ENCODE measurements around the gene HMGXB4.

- TF ChIP-seq, protein P1, sequence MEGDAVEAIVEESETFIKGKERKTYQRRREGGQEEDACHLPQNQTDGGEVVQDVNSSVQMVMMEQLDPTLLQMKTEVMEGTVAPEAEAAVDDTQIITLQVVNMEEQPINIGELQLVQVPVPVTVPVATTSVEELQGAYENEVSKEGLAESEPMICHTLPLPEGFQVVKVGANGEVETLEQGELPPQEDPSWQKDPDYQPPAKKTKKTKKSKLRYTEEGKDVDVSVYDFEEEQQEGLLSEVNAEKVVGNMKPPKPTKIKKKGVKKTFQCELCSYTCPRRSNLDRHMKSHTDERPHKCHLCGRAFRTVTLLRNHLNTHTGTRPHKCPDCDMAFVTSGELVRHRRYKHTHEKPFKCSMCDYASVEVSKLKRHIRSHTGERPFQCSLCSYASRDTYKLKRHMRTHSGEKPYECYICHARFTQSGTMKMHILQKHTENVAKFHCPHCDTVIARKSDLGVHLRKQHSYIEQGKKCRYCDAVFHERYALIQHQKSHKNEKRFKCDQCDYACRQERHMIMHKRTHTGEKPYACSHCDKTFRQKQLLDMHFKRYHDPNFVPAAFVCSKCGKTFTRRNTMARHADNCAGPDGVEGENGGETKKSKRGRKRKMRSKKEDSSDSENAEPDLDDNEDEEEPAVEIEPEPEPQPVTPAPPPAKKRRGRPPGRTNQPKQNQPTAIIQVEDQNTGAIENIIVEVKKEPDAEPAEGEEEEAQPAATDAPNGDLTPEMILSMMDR (IDR thresholded peaks at IDR 0.05; ENCODE audit: low read length), result no peak
- TF ChIP-seq EZH2 (optimal IDR thresholded peaks at IDR 0.05; ENCODE audit: low read depth, low read length), result no peak
Measured at GRCh38 chr22:35311551-35311999, 54.3 kb downstream of the HMGXB4 start.

All from MM.1S (cell line).